ENCODE measurements around the gene TRAPPC2B. TPM values are rescaled to one million over a fixed set of nuclear protein-coding genes. Genes with fewer than 3 reads are reported as not detected.

Gene TRAPPC2B
- total RNA-seq, 1 experiment from 2014 or later, result 3.9 TPM

DNA sequence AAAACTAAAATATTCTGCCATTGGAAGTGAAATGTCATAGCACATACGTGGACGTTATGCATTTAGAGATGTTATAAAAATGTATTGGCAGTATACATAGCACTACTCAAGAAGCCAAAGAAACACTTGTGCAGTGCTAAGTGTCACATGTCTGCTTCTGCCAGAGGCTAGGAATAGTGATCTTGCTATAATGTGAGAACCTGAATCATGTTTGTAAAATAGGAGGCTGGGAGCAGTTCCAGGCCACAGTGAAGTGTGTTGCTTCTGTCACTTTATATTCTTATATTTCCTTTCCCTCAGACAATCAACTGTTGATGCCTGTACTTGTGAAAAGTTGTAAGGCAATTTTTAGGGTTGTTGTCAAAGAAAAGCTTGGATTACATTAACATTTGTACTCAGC is 3.4 kb downstream of the TRAPPC2B start:
- H3K4me1 ChIP-seq (ENCODE audit: control insufficient read depth in 1 of 2, insufficient read depth in 2 of 2, low read length in 2 of 2), result peaks cover 3 to 9% of the 10 kb centered on the region in 2 experiments; a peak in 3 of 4 replicates
- CTCF ChIA-PET, result no interaction called here
- H3K27me3 ChIP-seq (ENCODE audit: insufficient read depth, low read length), result no peaks in the 10 kb centered on the region
- RAD21 ChIA-PET (ENCODE audit: low non-redundant PET in 1 of 2, low total read pairs in 2 of 2, uncharacterized antibody in 2 of 2, unreplicated experiment in 2 of 2), result no interaction called here
- POLR2A ChIA-PET, result no interaction called here
- H3K79me2 ChIP-seq (ENCODE audit: insufficient read depth, low read length), result peaks cover 7% of the 10 kb centered on the region; the same call in 1 of the 2 replicates
- no peak overlapping the region for H3K27ac ChIP-seq (ENCODE audit: low read depth, low read length)
- no peaks in the 10 kb centered on the region for H4K20me1 ChIP-seq (ENCODE audit: insufficient read depth)
- no peak overlapping the region for H3K4me2 ChIP-seq (ENCODE audit: low read length)
- TF ChIP-seq POLR2AphosphoS5 (IDR thresholded peaks at IDR 0.05; ENCODE audit: low read depth, low read length), result no peak
- no peak for TF ChIP-seq ZFX (IDR thresholded peaks at IDR 0.05)
- no peak overlapping the region for H3K9ac ChIP-seq (ENCODE audit: low read length)
- ATAC-seq (no peak), DNase-seq (ENCODE audit: low read depth, low spot score) (no peak)
- no peaks in the 10 kb centered on the region for H3K9me2 ChIP-seq (ENCODE audit: insufficient read depth)
- BruUV-seq (replicated peaks), result no TSS peak
- intact Hi-C loops (cut with micrococcal nuclease), result no loop called here
- H3K36me3 ChIP-seq (ENCODE audit: control insufficient read depth in 1 of 2, insufficient read depth in 2 of 2, low read length in 2 of 2), result no peaks in the 10 kb centered on the region
- H2AFZ ChIP-seq (ENCODE audit: low read depth, low read length, poor library complexity, severe bottlenecking), result no peak overlapping the region
- no peaks in the 10 kb centered on the region for H3K9me3 ChIP-seq (ENCODE audit: control insufficient read depth in 1 of 2, insufficient read depth in 1 of 2, low read depth in 1 of 2, low read length in 2 of 2)
- no peak overlapping the region for H3K4me3 ChIP-seq (replicated peaks in 1 of 2; ENCODE audit: low read depth in 1 of 2, low read length in 2 of 2)

- BruUV-seq (replicated peaks), result no TSS peak
- intact Hi-C loops (cut with micrococcal nuclease), result no loop called here
- H3K4me3 ChIP-seq (replicated peaks in 1 of 2; ENCODE audit: low read depth in 1 of 2, low read length in 2 of 2), result no peak overlapping the region
- H3K4me2 ChIP-seq (ENCODE audit: low read length), result no peak overlapping the region
- 0 out of 4 replicates have a peak, but pooled peaks cover 0 to 8% of the 10 kb centered on the region in 2 experiments for H3K36me3 ChIP-seq (ENCODE audit: control insufficient read depth in 1 of 2, insufficient read depth in 2 of 2, low read length in 2 of 2)
- TF ChIP-seq SRF (IDR thresholded peaks at IDR 0.05; ENCODE audit: low read depth) (no peak), EGR1 (IDR thresholded peaks at IDR 0.05; ENCODE audit: low read depth) (no peak), FOSL1 (IDR thresholded peaks at IDR 0.05; ENCODE audit: low read depth) (no peak), POLR2AphosphoS5 (IDR thresholded peaks at IDR 0.05; ENCODE audit: low read depth, low read length) (no peak), ATF3 (IDR thresholded peaks at IDR 0.05) (no peak), ELF1 (IDR thresholded peaks at IDR 0.05; ENCODE audit: borderline replicate concordance, low read depth) (no peak), POLR2A (IDR thresholded peaks at IDR 0.05; ENCODE audit: borderline replicate concordance, extremely low read depth, insufficient read depth, insufficient read length) (no peak), ZBTB33 (IDR thresholded peaks at IDR 0.05; ENCODE audit: extremely low read depth, insufficient replicate concordance, low read length) (no peak), ZFX (IDR thresholded peaks at IDR 0.05) (no peak)
- TF ChIP-seq, protein P1, sequence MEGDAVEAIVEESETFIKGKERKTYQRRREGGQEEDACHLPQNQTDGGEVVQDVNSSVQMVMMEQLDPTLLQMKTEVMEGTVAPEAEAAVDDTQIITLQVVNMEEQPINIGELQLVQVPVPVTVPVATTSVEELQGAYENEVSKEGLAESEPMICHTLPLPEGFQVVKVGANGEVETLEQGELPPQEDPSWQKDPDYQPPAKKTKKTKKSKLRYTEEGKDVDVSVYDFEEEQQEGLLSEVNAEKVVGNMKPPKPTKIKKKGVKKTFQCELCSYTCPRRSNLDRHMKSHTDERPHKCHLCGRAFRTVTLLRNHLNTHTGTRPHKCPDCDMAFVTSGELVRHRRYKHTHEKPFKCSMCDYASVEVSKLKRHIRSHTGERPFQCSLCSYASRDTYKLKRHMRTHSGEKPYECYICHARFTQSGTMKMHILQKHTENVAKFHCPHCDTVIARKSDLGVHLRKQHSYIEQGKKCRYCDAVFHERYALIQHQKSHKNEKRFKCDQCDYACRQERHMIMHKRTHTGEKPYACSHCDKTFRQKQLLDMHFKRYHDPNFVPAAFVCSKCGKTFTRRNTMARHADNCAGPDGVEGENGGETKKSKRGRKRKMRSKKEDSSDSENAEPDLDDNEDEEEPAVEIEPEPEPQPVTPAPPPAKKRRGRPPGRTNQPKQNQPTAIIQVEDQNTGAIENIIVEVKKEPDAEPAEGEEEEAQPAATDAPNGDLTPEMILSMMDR (IDR thresholded peaks at IDR 0.05 in 2 of 3, conservative IDR thresholded peaks at IDR 0.05 in 1 of 3; ENCODE audit: borderline replicate concordance in 1 of 3, insufficient read depth in 1 of 3, low read depth in 2 of 3, low read length in 2 of 3), result no peak
- TF ChIP-seq, protein P2, sequence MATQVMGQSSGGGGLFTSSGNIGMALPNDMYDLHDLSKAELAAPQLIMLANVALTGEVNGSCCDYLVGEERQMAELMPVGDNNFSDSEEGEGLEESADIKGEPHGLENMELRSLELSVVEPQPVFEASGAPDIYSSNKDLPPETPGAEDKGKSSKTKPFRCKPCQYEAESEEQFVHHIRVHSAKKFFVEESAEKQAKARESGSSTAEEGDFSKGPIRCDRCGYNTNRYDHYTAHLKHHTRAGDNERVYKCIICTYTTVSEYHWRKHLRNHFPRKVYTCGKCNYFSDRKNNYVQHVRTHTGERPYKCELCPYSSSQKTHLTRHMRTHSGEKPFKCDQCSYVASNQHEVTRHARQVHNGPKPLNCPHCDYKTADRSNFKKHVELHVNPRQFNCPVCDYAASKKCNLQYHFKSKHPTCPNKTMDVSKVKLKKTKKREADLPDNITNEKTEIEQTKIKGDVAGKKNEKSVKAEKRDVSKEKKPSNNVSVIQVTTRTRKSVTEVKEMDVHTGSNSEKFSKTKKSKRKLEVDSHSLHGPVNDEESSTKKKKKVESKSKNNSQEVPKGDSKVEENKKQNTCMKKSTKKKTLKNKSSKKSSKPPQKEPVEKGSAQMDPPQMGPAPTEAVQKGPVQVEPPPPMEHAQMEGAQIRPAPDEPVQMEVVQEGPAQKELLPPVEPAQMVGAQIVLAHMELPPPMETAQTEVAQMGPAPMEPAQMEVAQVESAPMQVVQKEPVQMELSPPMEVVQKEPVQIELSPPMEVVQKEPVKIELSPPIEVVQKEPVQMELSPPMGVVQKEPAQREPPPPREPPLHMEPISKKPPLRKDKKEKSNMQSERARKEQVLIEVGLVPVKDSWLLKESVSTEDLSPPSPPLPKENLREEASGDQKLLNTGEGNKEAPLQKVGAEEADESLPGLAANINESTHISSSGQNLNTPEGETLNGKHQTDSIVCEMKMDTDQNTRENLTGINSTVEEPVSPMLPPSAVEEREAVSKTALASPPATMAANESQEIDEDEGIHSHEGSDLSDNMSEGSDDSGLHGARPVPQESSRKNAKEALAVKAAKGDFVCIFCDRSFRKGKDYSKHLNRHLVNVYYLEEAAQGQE (IDR thresholded peaks at IDR 0.05; ENCODE audit: low read depth), result no peak
- ChIA-PET RAD21 (ENCODE audit: low non-redundant PET in 1 of 2, low total read pairs in 2 of 2, uncharacterized antibody in 2 of 2, unreplicated experiment in 2 of 2) (no interaction called here), POLR2A (no interaction called here), CTCF (no interaction called here)
- no peak overlapping the region for H3K9ac ChIP-seq (ENCODE audit: low read length)
- no peaks in the 10 kb centered on the region for H3K27me3 ChIP-seq (ENCODE audit: insufficient read depth, low read length)
- H4K20me1 ChIP-seq (ENCODE audit: insufficient read depth), result no peaks in the 10 kb centered on the region
- no peak for DNase-seq (ENCODE audit: low read depth, low spot score)
- no peak overlapping the region for H3K27ac ChIP-seq (ENCODE audit: low read depth, low read length)
- no peak for ATAC-seq
- H3K4me1 ChIP-seq (ENCODE audit: control insufficient read depth in 1 of 2, insufficient read depth in 2 of 2, low read length in 2 of 2), result no peaks in the 10 kb centered on the region
- no peak overlapping the region for H2AFZ ChIP-seq (ENCODE audit: low read depth, low read length, poor library complexity, severe bottlenecking)
- H3K9me2 ChIP-seq (ENCODE audit: insufficient read depth), result no peaks in the 10 kb centered on the region
- peaks cover 21 to 25% of the 10 kb centered on the region in 2 experiments; a peak in 3 of 4 replicates for H3K9me3 ChIP-seq (ENCODE audit: control insufficient read depth in 1 of 2, insufficient read depth in 1 of 2, low read depth in 1 of 2, low read length in 2 of 2)
- H3K79me2 ChIP-seq (ENCODE audit: insufficient read depth, low read length), result no peaks in the 10 kb centered on the region
Observed at GRCh38 chr19:57374179-57374578, 10.8 kb downstream of the TRAPPC2B start.

All from HCT116 (cell line).